K562 (cell line): ENCODE results near the gene PAM.

Source experiments
- E2F3 ChIP-seq: fragments of 250-450 bp; sonication (Bioruptor Pico); IDR thresholded peaks from 2 replicates; pipeline ENCODE4 v1.4.0; 2020; ENCODE audit warnings: mild to moderate bottlenecking
- NFYB ChIP-seq: IDR thresholded peaks from 2 replicates; pipeline ENCODE4 v1.6.1; 2011; ENCODE audit warnings: mild to moderate bottlenecking, moderate library complexity; ENCODE audit not compliant: insufficient read length; ENCODE audit errors: extremely low read depth
- SIRT6 ChIP-seq: IDR thresholded peaks from one replicate; pipeline ENCODE4 v1.6.1; 2012; ENCODE audit warnings: low read depth, mild to moderate bottlenecking, control low read depth, inconsistent platforms, low read length, moderate library complexity
- USF1 ChIP-seq: sonication (generic); formaldehyde crosslinking; IDR thresholded peaks from 2 replicates; pipeline ENCODE4 v1.9.0; 2022; ENCODE audit warnings: mild to moderate bottlenecking, missing genetic modification reagents
- ZC3H4 ChIP-seq: sonication (generic); formaldehyde crosslinking; IDR thresholded peaks from 2 replicates; pipeline ENCODE4 v1.9.0; 2021; ENCODE audit warnings: missing genetic modification reagents, borderline replicate concordance
- ZFX ChIP-seq: sonication (generic); formaldehyde crosslinking; IDR thresholded peaks from 2 replicates; pipeline ENCODE4 v1.8.0; 2022; ENCODE audit warnings: mild to moderate bottlenecking, missing genetic modification reagents, moderate library complexity
- ZNF57 ChIP-seq: fragments of 450-650 bp; formaldehyde crosslinking; IDR thresholded peaks from 2 replicates; pipeline ENCODE4 v1.4.0; 2020; ENCODE audit warnings: mild to moderate bottlenecking, moderate library complexity

GRCh38 chr5:102790748-102791147 lies 35.6 kb downstream of the PAM start:
- TF ChIP-seq ZFX (CRISPR knock-in tag) (no peak), ZC3H4 (CRISPR knock-in tag) (no peak), USF1 (CRISPR knock-in tag) (no peak), NFYB (no peak), SIRT6 (no peak), E2F3 (CRISPR knock-in tag) (no peak), ZNF57 (CRISPR knock-in tag) (no peak)
